GOT3 (cell line): Measurements from ENCODE around the gene RILPL1.
"Not testable (repeated sequence)": the region's sequence is repeated elsewhere in the genome, so short reads cannot be mapped to it uniquely, and the experiment has no call there.

Experiments
- DNase-seq: peaks from one replicate; lab custom pipeline; 2025; ENCODE audit warnings: mixed read lengths; lab: John Stamatoyannopoulos, UW

RILPL1 gene

GRCh38 chr12:123465084-123465483 is 68.4 kb downstream of the RILPL1 start:
- DNase-seq, result no peak

GRCh38 chr12:123463174-123463573 is 70.3 kb downstream of the RILPL1 start:
- not testable (repeated sequence) for DNase-seq

- DNase-seq, result peak; percentile 65
These were observed 75.3 kb downstream of the RILPL1 start, which contains the start of gene SNRNP35 for GRCh38 chr12:123457980-123458779. Gene SNRNP35, plus strand, starts transcription at chr12:123458139. Its CDS starts 7,402 bp downstream, at chr12:123465541.

GRCh38 chr12:123453165-123453564 is 80.4 kb downstream of the RILPL1 start:
- DNase-seq, result no peak

GRCh38 chr12:123452276-123452550 is 81.3 kb downstream of the RILPL1 start:
- DNase-seq, result not testable (repeated sequence)

GRCh38 chr12:123450636-123451035 is 82.9 kb downstream of the RILPL1 start:
- DNase-seq, result no peak

- DNase-seq, result no peak
These were observed 83.7 kb downstream of the RILPL1 start for GRCh38 chr12:123449856-123450255.

- no peak for DNase-seq
These were observed 84.2 kb downstream of the RILPL1 start for GRCh38 chr12:123449249-123449733.

GRCh38 chr12:123446333-123446713 is 87.2 kb downstream of the RILPL1 start:
- no peak for DNase-seq

- no peak for DNase-seq
These were observed 87.9 kb downstream of the RILPL1 start for GRCh38 chr12:123445388-123446332.

GRCh38 chr12:123444092-123445026 is 89.2 kb downstream of the RILPL1 start:
- DNase-seq, result no peak

GRCh38 chr12:123442774-123443173 is 90.7 kb downstream of the RILPL1 start:
- no peak for DNase-seq

- no peak for DNase-seq
These were observed 91.9 kb downstream of the RILPL1 start for GRCh38 chr12:123441523-123442164.

- peak; percentile 63 for DNase-seq
These were observed 97.2 kb downstream of the RILPL1 start, which contains the start of gene RILPL2 for GRCh38 chr12:123436017-123436964. Gene RILPL2, minus strand, starts transcription at chr12:123436684. Its CDS starts 264 bp downstream, at chr12:123436420.

- no peak for DNase-seq
These were observed 97.9 kb downstream of the RILPL1 start for GRCh38 chr12:123435636-123436016.

- no peak for DNase-seq
These were observed 99.9 kb downstream of the RILPL1 start for GRCh38 chr12:123433615-123434014.

- DNase-seq, result not testable (repeated sequence)
These were observed 101.3 kb downstream of the RILPL1 start for GRCh38 chr12:123431951-123432817.

- DNase-seq, result not testable (repeated sequence)
These were observed 104.4 kb downstream of the RILPL1 start for GRCh38 chr12:123429101-123429500.

- no peak for DNase-seq
These were observed 104.9 kb downstream of the RILPL1 start for GRCh38 chr12:123428591-123428990.
